GM18499 (cell line): ENCODE measurements around the gene ATP13A3.
"Not testable (repeated sequence)": the region's sequence is repeated elsewhere in the genome, so short reads cannot be mapped to it uniquely, and the experiment has no call there.

Source experiments
- ATAC-seq: cut with Tn5 transposase; IDR thresholded peaks from one replicate; pipeline ENCODE4 v1.9.1; 2021; ENCODE audit warnings: moderate number of reproducible peaks; ENCODE audit not compliant: insufficient read depth, unreplicated experiment

Gene ATP13A3

GRCh38 chr3:194503081-194503531, 16.3 kb upstream of the ATP13A3 start:
- ATAC-seq = no peak

GRCh38 chr3:194500198-194500597, 13.4 kb upstream of the ATP13A3 start:
- no peak for ATAC-seq

DNA sequence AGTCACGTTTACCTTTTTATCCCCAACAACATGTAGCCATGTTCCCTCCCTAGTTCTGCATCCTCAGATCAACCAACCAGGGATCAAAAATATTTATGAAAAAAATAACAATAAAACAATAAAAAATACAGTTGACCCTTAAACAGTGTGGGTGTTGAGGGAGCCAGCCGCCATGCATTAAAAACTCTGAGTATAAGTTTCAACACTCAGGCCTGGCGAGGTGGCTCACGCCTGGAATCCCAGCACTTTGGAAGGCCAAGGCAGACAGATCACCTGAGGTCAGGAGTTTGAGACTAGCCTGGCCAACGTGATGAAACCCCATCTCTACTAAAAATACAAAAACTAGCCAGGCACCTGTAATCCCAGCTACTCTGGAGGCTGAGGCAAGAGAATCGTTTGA, 12.7 kb upstream of the ATP13A3 start:
- not testable (repeated sequence) for ATAC-seq

GRCh38 chr3:194497799-194498575, 11.2 kb upstream of the ATP13A3 start:
- ATAC-seq = no peak

GRCh38 chr3:194496217-194496919, 9.6 kb upstream of the ATP13A3 start:
- no peak for ATAC-seq

GRCh38 chr3:194494951-194495374, 8.2 kb upstream of the ATP13A3 start:
- no peak for ATAC-seq

DNA sequence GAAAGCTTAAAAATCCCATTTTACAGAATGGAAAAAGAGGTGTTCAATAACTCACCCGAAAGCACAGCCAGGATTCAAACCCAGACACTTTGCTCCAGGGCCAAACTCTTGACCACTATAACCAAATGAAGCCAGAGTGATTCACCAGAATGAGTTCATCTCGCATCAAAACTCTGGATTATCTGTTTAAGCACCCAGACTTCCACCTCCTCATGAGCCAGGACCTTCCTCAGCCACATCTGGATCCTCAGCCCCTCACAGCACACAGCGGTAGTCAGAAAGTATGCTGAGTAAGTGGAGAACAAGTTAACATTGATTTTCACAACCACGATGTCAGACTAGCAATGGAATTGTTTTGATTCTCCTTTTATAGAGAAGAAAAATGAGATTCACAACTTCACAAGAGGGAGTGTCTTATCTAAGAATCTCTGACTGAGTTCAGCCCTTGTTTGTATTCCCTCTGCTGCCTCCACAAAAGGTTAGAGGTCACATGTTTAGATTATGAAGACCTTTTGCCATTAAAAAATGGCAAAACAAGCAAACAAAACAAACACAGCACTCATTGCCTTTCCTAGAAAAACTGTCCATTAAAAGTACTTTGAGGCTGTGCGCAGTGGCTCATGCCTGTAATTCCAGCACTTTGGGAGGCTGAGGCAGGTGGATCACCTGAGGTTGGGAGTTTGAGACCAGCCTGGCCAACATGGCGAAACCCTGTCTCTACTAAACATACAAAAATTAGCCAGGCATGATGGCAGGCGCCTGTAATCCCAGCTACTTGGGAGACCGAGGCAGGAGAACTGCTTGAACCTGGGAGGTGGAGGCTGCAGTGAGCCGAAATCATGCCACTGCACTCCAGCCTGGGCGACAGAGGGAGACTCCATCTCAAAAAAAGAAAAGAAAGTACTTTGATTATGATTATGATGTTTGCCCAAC, 7.5 kb upstream of the ATP13A3 start:
- ATAC-seq = not testable (repeated sequence)

- ATAC-seq = no peak
Observed at GRCh38 chr3:194492001-194492400, 5.2 kb upstream of the ATP13A3 start.

DNA sequence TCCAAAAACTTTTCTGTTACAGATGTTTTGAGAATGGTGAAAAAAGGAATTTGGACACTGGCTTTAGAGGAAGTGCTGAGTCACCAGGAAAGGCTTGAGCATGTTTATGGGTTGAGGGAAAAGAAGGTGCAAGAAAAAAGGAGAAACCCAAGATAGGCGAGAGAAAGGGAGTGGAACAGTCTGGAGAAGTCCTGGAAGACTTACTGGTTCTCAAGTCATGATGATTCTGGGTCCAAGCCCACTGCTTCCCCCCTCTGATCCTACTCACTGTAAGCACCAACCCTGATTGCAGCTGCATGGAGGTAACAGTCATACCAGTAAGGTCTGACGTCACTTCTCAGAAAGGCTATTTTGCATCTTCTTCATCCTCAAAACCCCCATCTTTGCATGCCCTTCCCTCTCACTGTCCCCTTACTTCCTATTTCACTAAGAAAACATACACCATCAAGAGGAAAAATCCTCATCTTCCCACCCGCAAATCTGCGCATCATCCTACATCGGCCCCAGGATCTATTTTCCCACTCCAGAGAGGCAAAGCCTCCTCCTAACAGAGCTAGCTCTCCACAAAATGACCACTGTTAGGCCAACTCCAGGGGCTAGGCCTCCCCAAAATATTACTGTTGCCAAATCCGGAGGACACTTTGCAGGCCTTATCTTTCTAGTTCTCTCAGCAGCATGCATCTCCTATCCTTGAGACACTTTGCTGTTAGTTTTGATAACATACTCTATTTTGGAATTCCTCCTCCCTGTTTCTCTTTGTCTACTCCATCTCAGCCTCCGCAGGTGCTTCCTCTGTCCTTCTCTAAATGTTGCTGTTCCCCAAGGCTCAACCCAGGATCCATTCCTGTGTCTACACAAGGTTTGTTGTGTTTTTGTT, 3.2 kb upstream of the ATP13A3 start:
- peak; percentile 39 for ATAC-seq

DNA sequence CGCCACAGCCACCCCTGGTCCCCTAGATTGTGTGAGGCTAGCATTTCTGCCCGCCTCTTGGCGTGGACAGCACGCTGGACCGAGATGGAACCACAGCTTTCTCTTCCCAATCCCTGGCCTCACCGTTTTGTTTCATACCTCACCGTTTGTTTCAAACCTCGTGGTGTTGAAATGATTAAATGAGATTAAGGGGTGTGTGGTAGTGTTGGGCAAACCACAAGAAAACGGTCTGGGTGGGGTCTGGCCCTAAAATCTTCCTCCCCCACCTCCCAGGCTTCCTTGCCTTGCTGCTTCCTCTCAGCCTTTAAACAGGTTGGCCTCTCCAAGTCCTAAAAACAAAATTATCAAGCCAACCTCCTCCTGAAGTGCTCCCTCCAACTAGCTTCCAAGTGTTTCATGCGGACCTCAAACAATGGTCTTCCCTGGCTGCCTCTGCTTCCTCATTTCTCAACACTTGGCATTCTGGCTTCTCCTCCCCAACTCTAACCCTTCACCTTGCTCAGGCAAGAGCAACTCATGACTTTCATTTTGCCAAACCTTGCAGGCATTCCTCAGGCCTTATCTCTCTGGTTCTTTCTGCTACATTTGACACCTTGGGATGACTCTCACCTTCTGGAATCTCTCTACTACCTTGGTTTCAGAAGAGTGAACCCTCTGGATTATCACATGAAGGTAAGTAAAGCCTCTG, 1.4 kb upstream of the ATP13A3 start:
- no peak for ATAC-seq

DNA sequence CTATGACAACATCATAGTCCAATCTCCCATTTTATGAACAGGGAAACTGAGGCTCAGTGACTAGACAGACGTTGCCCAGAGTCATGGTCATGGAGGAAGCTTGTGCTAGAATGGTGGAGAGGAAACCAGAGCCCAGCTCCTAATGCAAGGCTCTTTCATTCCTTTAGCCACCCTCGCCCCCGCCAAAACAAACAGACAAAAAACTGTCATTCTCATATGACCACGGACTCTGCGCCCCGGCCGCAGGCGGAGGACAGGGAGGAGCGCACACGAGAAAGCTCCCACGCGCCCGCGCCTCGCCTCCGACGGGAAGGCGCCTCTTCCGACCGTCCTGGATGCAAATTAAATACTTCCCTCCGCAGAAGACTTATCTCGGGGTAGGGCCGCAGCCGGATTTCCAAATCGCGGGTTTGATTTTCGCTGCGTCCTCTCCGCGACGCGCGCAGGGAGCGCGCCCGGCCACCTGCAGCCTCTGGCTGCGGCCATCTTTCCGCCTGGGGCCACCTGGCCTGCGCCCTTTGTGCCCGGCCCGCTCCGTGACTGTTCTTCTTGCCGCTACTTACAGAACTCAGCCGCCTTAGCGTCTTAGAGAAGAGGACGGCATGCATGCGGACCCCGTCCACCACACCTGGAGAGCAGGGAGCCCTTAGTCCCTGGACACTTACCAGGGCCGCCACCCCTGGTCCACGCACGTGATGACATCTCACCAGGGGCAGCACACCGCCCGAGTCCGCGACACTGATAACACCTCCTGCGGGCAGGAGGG, 670 bp upstream of the ATP13A3 start:
- peak; percentile 24 for ATAC-seq

- no peak for ATAC-seq
Observed at GRCh38 chr3:194485881-194486539, 792 bp downstream of the ATP13A3 start.

DNA sequence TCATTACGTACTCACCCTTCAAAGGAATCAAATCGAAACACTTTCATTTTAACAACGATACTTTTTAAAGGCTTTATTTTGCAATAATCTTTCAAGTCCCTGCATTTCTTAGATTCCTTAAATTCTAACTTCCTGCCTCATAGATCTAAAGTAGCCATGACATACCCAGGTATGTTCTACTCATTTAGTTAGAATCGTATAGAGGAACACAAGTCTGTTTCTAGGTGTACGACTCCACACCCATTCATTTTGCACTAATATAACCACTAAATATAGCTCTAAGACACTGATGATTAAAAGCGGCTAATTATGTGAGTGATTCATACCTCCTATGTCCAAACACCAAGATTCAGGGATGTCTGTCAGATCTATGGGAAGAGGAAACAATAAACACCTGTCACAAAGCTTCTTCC, 1.3 kb downstream of the ATP13A3 start:
- ATAC-seq = no peak

DNA sequence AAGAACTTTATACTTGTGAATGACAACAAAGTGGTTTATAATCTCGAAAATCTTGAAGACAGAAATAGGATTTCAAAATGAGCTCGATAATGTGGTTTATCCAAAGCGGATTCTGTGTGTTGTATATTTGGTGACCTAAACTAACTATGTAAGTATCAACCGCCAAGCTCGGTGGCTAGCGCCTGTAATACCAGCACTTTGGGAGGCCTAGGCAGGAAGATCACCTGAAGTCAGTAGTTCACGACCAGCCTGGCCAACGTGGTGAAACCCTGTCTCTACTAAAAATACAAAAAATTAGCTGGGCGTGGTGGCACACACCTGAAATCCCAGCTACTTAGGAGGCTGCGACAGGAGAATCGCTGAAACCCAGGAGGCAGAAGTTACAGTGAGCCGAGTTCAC, 2.2 kb downstream of the ATP13A3 start:
- ATAC-seq = no peak

GRCh38 chr3:194483850-194484249, 3.0 kb downstream of the ATP13A3 start:
- no peak for ATAC-seq

DNA sequence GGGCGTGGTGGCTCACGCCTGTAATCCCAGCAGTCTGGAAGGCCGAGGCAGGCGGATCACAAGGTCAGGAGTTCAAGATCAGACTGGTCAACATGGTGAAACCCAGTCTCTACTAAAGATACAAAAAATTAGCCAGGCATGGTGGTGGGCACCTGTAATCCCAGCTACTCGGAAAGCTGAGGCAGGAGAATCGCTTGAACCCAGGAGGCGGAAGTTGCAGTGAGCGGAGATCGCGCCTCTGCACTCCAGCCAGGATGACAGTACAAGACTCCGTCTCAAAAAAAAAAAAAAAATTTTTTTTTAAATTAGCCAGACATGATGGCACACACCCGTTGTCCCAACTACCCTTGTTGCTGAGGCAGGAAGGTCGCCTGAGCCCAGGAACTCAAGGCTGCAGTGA, 4.0 kb downstream of the ATP13A3 start:
- ATAC-seq = not testable (repeated sequence)

- ATAC-seq = no peak
Observed at GRCh38 chr3:194482196-194482593, 4.6 kb downstream of the ATP13A3 start.
